Stimulated activated CD8-positive, alpha-beta memory T cell treated with anti-CD3 and anti-CD28 coated beads, Interleukin-15, amount 100 ng/mL, for 1 hour (primary cell): ENCODE data around the gene MYF5.

Experiments
- DNase-seq: peaks from one replicate; pipeline ENCODE4 v3.0.0-alpha.2; 2020; ENCODE audit warnings: low read depth

Gene MYF5

DNA sequence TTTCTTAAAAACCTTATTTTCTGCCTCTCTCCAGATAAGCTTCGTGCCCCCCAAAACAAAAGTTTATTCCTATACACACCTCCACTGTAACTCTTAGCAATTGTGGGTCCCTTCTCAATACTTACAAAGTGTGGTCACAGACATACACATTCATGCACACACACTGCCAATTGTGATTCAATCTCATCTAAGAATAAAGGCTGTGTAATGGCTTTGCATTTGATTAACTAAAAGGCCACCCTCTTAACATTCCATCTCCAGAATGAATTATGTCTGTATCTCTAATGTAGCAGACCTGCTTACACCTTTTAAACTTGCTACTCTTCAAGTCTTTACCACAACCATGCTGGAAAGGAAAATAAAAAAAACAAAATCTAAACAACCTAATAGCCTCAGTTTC is 49.5 kb downstream of the MYF5 start:
- no peak for DNase-seq

DNA sequence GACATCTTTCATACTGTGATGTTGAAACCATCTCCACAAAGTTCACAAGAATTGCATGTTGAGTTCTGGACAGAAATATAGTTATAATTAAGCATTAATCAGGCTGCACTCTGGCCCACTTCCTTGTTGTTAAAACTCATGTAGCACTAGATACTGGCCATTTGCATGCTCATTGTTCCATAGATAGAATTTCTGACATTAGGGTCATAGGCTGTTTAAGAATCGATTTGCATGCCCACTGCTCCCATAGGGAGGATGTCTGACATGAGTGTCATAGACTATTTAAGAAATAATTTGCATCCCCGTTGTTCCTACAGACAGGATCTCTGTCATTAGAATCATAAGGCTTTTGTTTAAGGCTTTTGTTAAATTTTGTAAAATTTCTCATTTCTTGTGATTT is 50.2 kb downstream of the MYF5 start:
- no peak for DNase-seq
